NCI-H748 (cell line): ENCODE results near the gene CADPS.

Experiments used
- DNase-seq: peaks from one replicate; lab custom pipeline; 2025; ENCODE audit not compliant: unreplicated experiment; lab: John Stamatoyannopoulos, UW

CADPS gene

GRCh38 chr3:62757045-62757444 is 118.2 kb downstream of the CADPS start:
- DNase-seq: no peak

GRCh38 chr3:62755285-62755684 is 119.9 kb downstream of the CADPS start:
- peak; percentile 28 for DNase-seq

DNA sequence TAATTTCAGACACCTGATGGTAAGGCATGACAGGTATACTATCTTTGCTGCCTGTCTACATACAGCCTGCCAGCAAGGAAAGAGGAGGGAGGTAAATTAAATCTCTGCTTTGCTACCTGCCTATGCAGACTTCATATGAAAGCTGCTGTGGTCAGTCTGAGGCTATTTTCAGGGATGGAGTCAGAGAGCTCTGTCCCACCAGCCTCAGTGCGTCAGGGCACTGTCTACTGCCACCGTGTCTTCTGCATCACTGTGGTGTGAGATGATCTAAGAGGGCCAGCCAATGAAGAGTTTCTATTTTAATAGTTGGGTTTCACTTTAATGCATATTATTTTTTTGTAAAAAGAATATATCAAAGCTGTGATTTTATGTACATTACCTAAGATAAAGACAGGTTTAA is 125.6 kb downstream of the CADPS start:
- DNase-seq: no peak

DNA sequence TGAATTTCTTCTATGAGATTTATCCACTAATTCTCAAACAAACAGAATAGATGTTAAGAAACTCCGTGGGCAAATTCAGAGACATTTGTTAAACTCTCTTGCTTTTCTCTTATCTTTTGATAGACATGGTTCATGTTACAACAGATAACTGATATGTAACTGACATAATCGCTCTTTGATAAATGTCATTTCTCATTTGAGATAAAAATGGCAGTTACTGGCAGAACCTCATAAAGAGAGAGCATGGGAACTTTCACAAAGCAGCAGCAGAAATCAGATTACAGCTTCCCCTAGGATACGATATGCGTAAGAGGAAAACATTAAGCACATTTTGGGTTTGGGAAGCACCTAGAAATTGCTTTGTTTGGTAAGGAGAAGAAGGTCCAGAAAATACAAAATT is 126.1 kb downstream of the CADPS start:
- no peak for DNase-seq

- DNase-seq: no peak
These were observed 137.8 kb downstream of the CADPS start for GRCh38 chr3:62737449-62737848.

DNA sequence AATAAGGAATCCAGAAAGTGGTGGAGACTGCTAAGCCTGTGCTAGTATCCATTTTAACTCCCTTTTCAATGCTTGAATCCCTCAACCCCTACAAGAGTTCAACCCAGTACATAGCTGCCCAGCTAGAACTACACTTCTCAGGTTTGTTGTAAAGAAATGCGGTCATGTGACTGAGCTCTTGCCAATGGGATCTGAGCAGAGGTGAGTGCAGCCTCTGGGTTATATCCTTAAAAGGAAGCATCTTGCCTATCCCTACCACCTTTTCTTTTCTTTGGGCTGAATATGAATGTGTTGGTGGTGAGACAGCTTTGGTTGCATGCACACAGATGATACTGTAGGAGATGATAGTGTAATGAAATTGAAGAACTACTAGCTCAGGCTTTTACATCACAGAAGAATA is 139.7 kb downstream of the CADPS start:
- no peak for DNase-seq

DNA sequence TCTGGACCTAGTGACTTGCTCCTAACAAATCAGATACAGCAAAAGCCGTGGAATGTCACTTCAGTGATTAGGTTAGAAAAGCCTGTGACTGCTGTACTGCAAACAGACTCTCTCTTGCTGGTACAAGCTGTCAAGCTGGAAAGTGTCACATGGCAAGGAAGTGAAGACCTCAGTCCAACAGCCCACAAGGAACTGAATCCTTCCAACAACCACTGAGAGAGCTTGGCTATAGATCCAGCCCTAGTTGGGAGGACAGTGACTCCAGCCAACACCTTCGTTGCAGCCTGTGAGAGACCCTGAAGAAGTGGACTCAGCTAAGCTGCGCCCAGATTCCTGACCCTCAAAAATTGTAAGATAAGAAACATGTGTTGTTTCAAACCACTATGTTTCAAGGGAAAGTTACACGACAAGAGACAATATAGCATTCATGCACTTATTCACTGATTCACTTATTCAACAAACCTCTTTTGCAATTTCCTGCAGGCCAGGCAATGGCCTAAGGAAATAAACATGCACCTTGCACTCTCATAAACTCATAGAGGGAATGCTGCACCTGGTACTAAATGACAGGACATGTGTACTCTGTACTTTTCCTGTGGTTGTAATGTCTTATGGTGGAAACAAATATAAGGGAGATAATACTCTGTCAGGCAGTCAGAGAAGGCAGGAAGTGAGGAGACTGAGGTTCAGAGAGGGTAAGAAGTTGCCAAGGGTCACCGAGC is 142.9 kb downstream of the CADPS start:
- DNase-seq: no peak

GRCh38 chr3:62727981-62728380 is 147.2 kb downstream of the CADPS start:
- DNase-seq: no peak

DNA sequence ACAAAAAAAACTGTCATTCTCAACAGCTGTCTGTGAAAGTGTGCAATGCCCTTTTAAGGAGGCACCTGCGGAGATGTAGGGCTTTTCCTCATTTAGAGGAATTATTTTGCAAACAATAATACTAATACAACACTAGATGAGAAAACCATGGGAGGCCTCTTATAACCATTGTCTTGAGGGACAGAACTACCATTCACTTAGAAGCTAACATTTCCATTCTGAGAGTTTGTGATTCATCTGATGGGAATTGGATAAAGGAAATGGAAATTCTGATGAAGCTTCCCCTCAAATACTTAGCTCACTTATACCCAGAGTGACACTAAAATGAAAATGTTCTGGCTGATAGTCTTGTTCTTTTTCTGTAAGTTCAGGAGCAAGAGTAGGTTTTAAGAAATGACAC is 147.7 kb downstream of the CADPS start:
- DNase-seq: peak; percentile 74

GRCh38 chr3:62724503-62724902 is 150.7 kb downstream of the CADPS start:
- no peak for DNase-seq

GRCh38 chr3:62723914-62724217 is 151.3 kb downstream of the CADPS start:
- no peak for DNase-seq

- no peak for DNase-seq
These were observed 151.9 kb downstream of the CADPS start for GRCh38 chr3:62723166-62723913.

- DNase-seq: no peak
These were observed 152.9 kb downstream of the CADPS start for GRCh38 chr3:62722344-62722743.

DNA sequence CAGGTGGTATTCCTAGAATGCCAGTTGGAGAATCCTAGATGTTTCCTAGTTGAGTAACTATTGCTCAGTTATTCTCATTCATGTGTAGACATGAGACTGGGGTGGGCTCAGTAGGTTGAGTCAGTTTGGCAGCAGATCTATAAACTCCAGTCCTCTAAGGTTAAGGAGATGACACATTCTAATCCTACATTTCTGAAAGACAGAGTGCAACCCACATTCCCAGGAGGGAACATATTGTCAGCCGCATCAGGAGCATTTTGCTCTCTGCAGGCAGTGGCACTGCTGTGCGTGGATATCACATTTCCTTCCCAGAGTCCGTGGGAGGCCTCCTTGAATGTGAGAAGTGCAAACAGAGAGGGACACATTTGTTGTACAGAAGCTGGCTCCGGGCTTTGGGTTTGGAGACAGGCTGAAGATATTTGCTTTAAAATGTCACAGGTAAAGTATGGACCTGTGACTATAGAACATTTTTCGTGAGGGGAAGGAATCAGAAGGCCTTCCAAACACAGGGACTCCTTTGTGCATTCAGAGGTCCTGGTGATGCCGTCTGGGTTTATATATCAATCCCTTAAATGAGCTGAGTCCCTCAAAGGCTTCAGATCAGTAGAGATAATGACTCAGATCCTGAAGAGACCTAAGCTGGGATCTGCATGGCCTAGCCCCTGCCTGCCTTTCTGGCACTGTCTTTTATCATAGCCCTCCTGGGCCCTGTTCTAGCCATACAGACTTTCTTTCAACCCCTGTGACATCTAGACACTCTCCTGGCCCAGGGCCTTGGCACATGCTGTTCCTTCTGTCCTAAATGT is 156.5 kb downstream of the CADPS start:
- peak; percentile 45 for DNase-seq

DNA sequence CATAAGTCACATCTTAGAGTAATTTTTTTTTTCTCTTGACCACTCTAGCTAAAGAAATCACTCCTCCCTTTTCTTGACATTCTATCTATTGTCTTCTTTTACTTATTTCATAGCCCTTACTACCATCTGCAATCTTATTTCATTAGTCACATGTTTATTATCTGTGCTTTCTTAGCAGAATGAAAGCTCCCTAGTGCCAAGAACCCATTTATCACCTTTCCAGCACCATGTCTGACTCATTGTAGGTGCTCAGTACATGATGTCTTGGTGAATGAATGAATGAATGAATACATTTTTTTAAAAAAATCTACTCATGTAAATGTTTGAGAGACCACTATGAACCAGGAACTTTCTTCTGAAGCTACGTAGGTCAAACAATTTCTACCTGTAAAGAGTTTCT is 157.2 kb downstream of the CADPS start:
- no peak for DNase-seq

GRCh38 chr3:62712746-62713145 is 162.5 kb downstream of the CADPS start:
- DNase-seq: no peak

DNA sequence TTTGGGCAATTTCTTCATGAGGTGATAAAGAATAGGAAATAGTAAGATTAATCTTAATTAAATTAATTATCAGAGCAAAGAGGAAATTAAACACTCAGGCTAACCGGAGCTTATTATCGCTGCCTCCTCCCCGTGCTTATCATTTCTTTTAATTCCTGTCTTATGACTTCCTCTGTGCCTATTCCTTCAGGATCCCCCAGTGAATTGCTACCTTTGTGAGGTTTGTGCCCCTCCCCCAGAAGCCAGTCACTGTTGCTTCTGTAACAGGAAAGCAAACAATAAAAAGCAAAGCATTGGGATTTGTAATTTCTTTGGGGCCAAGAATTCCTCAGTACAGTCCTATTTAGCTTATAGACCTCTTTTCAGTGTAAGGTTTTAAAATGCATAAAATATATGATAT is 164.5 kb downstream of the CADPS start:
- no peak for DNase-seq

DNA sequence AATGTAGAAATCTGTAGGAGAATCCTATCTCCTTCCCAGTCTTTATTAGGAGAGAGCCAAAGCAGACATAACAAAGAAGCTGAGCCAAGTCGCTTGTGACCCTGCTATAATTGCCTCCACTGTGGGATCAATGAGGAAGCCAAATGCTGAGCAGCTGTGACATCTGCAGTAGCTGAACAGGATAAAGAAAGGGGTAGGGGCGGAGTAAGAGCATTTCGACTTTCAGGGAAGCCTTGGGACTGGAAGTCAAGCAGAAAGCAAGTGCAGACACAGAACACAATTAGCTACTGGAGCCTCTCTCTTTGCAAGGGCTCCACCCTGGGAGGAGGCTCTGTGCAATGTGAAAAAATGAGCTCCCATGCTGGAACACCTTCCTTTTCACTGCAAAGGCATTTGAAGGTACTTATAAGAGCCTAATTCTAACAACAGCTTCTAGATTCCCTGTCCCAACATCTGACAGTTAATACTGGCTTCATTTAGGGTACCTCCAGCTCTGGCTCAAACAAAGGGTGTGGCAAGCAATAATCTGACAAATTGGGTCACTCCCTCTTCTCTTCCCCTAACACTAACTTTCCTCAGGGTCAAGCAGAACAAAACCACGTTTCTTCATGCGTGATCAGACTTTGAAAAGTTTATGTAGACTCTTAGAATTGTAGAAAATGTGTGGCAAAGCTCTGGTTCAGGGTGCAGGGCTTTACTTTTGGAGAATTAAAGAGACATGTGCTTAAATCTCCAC is 166.4 kb downstream of the CADPS start:
- no peak for DNase-seq

DNA sequence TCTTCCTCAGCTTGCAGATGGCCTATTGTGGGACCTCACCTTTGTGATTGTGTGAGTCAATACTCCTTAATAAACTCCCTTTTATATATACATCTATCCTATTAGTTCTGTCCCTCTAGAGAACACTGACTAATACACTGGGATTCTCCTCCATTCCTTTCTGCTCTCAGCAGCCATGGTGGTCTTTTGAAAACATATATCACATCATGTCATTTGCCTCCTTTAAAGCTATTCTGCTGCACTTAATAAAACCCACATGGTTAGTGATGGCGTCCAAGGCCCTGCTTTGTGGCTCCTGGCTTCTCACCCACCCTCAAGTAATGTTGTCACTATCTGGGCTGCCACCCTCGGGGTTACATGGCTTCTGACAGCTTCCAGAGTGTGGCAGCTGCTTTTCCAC is 169.5 kb downstream of the CADPS start:
- DNase-seq: no peak

GRCh38 chr3:62703451-62704167 is 171.6 kb downstream of the CADPS start:
- DNase-seq: no peak

GRCh38 chr3:62700357-62700756 is 174.9 kb downstream of the CADPS start:
- no peak for DNase-seq
